ENCODE data around the gene TAF13.
A peak's percentile ranks its signal among the peaks of the same experiment; 100 is the strongest.

The TAF13 gene

DNA sequence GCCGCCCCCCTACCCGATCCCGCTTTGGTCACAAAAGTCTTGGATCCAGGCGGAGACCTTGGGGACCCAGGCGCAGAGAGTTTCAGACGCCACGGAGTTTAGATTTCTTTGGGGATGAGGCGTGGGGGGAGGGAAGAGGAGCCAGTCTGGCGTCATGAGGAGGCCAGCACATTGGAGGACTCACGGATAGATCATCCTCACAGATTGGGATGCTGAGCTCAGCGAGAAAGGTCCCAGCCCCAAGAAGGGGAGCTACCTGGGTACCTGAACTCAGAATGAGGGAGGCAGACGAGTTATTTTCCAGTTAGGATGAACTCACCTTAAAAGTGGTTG lies 38.5 kb upstream of the TAF13 start:
- TF ChIP-seq, protein P1, sequence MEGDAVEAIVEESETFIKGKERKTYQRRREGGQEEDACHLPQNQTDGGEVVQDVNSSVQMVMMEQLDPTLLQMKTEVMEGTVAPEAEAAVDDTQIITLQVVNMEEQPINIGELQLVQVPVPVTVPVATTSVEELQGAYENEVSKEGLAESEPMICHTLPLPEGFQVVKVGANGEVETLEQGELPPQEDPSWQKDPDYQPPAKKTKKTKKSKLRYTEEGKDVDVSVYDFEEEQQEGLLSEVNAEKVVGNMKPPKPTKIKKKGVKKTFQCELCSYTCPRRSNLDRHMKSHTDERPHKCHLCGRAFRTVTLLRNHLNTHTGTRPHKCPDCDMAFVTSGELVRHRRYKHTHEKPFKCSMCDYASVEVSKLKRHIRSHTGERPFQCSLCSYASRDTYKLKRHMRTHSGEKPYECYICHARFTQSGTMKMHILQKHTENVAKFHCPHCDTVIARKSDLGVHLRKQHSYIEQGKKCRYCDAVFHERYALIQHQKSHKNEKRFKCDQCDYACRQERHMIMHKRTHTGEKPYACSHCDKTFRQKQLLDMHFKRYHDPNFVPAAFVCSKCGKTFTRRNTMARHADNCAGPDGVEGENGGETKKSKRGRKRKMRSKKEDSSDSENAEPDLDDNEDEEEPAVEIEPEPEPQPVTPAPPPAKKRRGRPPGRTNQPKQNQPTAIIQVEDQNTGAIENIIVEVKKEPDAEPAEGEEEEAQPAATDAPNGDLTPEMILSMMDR (IDR thresholded peaks at IDR 0.05; ENCODE audit: insufficient read depth, low read length, missing control alignments) = no peak
- DNase-seq (ENCODE audit: low read depth, low spot score) = no peak
- H3K4me3 ChIP-seq (ENCODE audit: low read depth, low read length) = peak overlapping the region; percentile 46
- CTCF ChIA-PET = interaction anchor here (0.6 to 6.4 kb wide), 14 partner anchors 8 to 497 kb away, joined by 3 to 76 read pairs (median 4); partner anchors contain the start of genes SARS1 and TMEM167B
- POLR2A ChIA-PET = no interaction called here

DNA sequence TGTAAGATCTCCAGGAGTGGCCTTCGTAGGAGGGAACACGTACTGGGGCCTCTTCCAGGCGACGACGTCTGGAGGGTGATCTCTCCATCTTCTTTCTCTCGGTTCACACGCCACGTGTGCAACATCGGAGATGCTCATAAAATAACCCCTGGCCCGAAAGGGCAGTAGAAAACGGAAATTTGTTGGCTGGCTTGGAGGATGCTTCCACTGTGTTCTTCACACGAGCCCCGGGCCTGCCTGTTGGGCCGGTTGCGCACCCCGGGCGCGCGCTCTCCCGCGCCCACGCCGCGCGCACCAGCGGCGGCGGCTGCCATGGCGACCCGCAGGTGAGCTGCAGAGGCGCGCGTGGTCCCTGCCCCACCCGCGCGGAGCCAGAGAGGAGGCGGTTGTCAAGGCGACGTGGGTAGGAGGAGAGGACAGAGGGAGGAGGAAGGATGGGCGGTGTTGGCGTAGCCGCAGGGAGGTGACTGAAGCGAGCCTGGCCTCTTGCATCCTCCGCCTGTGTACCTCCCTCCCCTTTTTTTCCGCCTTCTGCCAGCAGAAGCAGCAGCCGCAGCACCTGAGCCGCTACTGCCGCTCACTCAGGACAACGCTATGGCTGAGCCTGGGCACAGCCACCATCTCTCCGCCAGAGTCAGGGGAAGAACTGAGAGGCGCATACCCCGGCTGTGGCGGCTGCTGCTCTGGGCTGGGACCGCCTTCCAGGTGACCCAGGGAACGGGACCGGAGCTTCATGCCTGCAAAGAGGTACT lies 38.0 kb upstream of the TAF13 start, which contains the start of gene ELAPOR1:
TSS of gene ELAPOR1 (plus strand) at position 526 of the 752 bp plus-strand sequence. CDS start at position 595, 69 bp downstream.
- TF ChIP-seq, protein P1 (IDR thresholded peaks at IDR 0.05; ENCODE audit: insufficient read depth, low read length, missing control alignments) = no peak
- ChIA-PET CTCF (interaction anchor here (0.6 to 6.4 kb wide), 30 partner anchors 9 to 497 kb away, joined by 3 to 76 read pairs (median 5); partner anchors contain the start of genes SARS1, TMEM167B and WDR47), POLR2A (no interaction called here)
- no peak for DNase-seq (ENCODE audit: low read depth, low spot score)
- peak within 1 kb of the TSS; percentile 46 for H3K4me3 ChIP-seq (ENCODE audit: low read depth, low read length)

DNA sequence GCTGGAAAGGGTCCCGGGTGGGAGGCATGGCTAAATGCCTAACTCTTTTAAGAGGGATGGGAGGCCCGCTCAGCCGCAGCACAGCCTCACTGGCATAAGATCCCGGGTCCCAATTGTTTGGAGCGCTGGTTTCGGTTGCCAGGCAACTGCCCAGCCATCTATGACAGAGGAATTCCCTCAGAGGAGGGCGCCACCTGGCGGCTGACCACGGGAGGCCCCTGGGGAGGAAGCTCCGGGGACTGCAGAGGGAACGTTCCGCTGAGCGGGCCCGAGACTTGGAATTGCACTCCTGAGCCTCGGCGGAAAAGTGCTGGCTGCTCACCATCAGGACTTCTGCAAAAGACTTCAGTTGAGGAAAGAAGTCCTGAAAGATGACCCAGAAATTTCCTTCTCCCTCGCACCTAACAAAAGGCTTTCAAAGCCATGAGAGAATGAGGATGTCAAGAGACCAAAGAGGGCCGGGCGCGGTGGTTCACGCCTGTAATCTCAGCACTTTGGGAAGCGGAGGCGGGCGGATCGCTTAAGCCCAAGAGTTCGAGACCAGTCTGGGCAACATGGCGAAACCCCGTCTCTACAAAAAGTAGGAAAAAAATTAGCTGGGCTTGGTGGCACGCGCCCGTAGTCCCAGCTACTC lies 37.0 kb upstream of the TAF13 start:
- ChIA-PET CTCF (interaction anchor here (0.7 to 6.4 kb wide), 43 partner anchors 10 to 421 kb away, joined by 3 to 76 read pairs (median 4); partner anchors contain the start of genes CLCC1, SARS1, TMEM167B and WDR47), POLR2A (interaction anchor here (1.3 kb wide), 1 partner anchor 13 kb away, joined by 10 read pairs; no protein-coding TSS in a partner anchor)
- TF ChIP-seq, protein P1 (IDR thresholded peaks at IDR 0.05; ENCODE audit: insufficient read depth, low read length, missing control alignments) = peak; percentile 98
- DNase-seq (ENCODE audit: low read depth, low spot score) = no peak
- peak overlapping the region; percentile 25 for H3K4me3 ChIP-seq (ENCODE audit: low read depth, low read length)

DNA sequence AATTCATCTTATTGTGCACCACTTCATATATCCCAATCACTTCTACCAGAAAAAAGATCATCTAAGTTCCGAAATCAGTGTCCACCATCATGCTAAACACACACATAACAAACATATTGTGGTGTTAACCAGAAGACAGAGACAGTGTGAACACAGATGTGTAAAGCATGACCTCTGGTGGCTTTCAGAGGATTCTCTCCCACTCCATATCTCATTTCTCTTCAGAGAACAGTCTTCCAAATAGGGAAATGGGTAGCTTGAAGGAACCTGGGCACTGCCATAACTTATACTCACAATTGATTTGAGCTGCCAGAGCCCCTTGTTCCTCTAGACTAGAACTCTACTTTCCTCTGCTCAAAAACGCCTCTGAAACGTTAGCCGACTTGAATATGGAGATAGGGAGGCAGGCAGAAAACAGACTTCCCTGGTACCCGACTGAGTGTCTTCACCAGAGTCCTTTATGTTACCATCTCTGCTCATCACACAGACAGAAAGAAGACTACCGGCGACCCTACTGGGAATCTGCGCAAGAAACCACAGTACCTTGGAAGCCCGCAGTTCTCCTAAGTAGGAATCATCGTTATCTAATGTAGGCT lies 36.4 kb upstream of the TAF13 start:
- POLR2A ChIA-PET = interaction anchor here (1.3 kb wide), 1 partner anchor 12 kb away, joined by 10 read pairs; no protein-coding TSS in a partner anchor
- TF ChIP-seq, protein P1 (IDR thresholded peaks at IDR 0.05; ENCODE audit: insufficient read depth, low read length, missing control alignments) = peak; percentile 32
- CTCF ChIA-PET = interaction anchor here (0.9 to 6.4 kb wide), 35 partner anchors 10 to 421 kb away, joined by 3 to 76 read pairs (median 5); partner anchors contain the start of genes CLCC1, SARS1, TMEM167B and WDR47
- H3K4me3 ChIP-seq (ENCODE audit: low read depth, low read length) = peak overlapping the region; percentile 25
- DNase-seq (ENCODE audit: low read depth, low spot score) = no peak

DNA sequence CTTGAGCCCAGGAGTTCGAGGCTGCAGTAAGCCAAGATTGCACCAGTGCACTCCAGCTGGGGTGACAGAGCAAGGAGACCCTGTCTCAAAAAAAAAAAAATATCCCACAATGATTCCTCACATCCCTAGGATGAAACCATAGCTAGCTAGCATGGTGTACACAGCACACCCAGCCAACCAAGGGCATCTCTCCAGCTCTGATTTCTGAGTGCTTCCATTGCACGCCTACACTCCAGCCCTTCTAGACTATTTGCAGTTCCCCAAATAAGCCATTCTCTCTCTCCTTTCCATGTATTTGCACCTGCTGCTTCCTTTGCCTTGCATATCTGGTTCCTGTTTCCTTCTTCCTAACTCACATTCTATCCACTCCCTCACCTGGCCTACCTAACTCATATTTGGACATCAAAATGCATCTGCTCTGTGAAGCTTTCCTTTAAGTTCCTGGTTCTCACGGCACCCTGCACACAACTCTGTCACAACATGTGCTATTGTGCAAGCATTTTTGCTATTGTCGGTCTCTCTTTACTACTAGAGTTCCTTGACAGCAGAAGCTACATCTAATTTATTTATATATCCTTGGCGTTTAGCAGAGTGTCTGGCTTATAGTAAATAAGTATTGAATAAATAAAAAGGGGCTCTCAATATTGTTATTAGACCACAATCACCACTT lies 35.7 kb upstream of the TAF13 start:
- TF ChIP-seq, protein P1 (IDR thresholded peaks at IDR 0.05; ENCODE audit: insufficient read depth, low read length, missing control alignments) = no peak
- H3K4me3 ChIP-seq (ENCODE audit: low read depth, low read length) = no peak overlapping the region
- POLR2A ChIA-PET = interaction anchor here (2.5 kb wide), 1 partner anchor 12 kb away, joined by 9 read pairs; no protein-coding TSS in a partner anchor
- DNase-seq (ENCODE audit: low read depth, low spot score) = no peak
- CTCF ChIA-PET = interaction anchor here (0.7 to 6.4 kb wide), 26 partner anchors 10 to 422 kb away, joined by 3 to 76 read pairs (median 6); partner anchors contain the start of genes SARS1 and WDR47
